SK-N-SH treated with all-trans-retinoic acid at 6 μM for 48 hours (cell line): Measurements from ENCODE around the gene CXCL17.

Experiments
- ARNTL ChIP-seq: fragments of 450-650 bp; formaldehyde crosslinking; IDR thresholded peaks from 2 replicates; pipeline ENCODE4 v1.5.0; 2020; ENCODE audit warnings: low read depth, mild to moderate bottlenecking, moderate library complexity, borderline replicate concordance
- CREB5 ChIP-seq: fragments of 250-450 bp; sonication (Bioruptor Pico); IDR thresholded peaks from 2 replicates; pipeline ENCODE4 v1.5.1; 2020; ENCODE audit warnings: low read depth, mild to moderate bottlenecking, moderate library complexity
- GLIS3 ChIP-seq: fragments of 250-450 bp; sonication (Bioruptor Pico); IDR thresholded peaks from 2 replicates; pipeline ENCODE4 v1.5.0; 2020; ENCODE audit warnings: mild to moderate bottlenecking, moderate library complexity
- OSR1 ChIP-seq: fragments of 250-450 bp; sonication (Bioruptor Pico); IDR thresholded peaks from 2 replicates; pipeline ENCODE4 v1.8.0; 2022; ENCODE audit warnings: moderate library complexity, mild to moderate bottlenecking, inconsistent platforms
- PATZ1 ChIP-seq: fragments of 250-450 bp; sonication (Bioruptor Pico); IDR thresholded peaks from 2 replicates; pipeline ENCODE4 v1.8.0; 2020; ENCODE audit warnings: mild to moderate bottlenecking, moderate library complexity, borderline replicate concordance
- RARB ChIP-seq: fragments of 250-450 bp; sonication (Bioruptor Pico); IDR thresholded peaks from 2 replicates; pipeline ENCODE4 v1.8.0; 2021; ENCODE audit warnings: mild to moderate bottlenecking, moderate library complexity
- SNAI2 ChIP-seq: fragments of 250-450 bp; sonication (Bioruptor Pico); IDR thresholded peaks from 2 replicates; pipeline ENCODE4 v1.5.0; 2020; ENCODE audit warnings: mild to moderate bottlenecking, moderate library complexity
- TCF4 ChIP-seq: fragments of 250-450 bp; sonication (Bioruptor Pico); IDR thresholded peaks from 2 replicates; pipeline ENCODE4 v1.8.0; 2021; ENCODE audit warnings: mild to moderate bottlenecking, moderate library complexity, borderline replicate concordance
- ZFP30 ChIP-seq: fragments of 450-650 bp; formaldehyde crosslinking; IDR thresholded peaks from 2 replicates; pipeline ENCODE4 v1.5.0; 2022; ENCODE audit warnings: mild to moderate bottlenecking, moderate library complexity
- ZNF565 ChIP-seq: fragments of 450-650 bp; formaldehyde crosslinking; conservative IDR thresholded peaks from 2 replicates; pipeline ENCODE4 v1.5.0; 2020; ENCODE audit warnings: low read depth, mild to moderate bottlenecking, moderate library complexity

- TF ChIP-seq GLIS3, result no peak
- no peak for TF ChIP-seq PATZ1 (CRISPR knock-in tag)
- no peak for TF ChIP-seq ZNF565 (CRISPR knock-in tag)
- TF ChIP-seq TCF4 (CRISPR knock-in tag), result no peak
- TF ChIP-seq RARB, result no peak
- TF ChIP-seq ARNTL, result no peak
- TF ChIP-seq CREB5 (CRISPR knock-in tag), result no peak
- TF ChIP-seq OSR1 (CRISPR knock-in tag), result no peak
- no peak for TF ChIP-seq SNAI2 (CRISPR knock-in tag)
- no peak for TF ChIP-seq ZFP30 (CRISPR knock-in tag)
These were observed 34.4 kb upstream of the CXCL17 start for GRCh38 chr19:42477117-42477516.
